GM12864 (cell line): ENCODE data around the gene C1QL2.

Experiments used
- DNase-seq: peaks from one replicate; pipeline ENCODE4 v3.0.0-alpha.2; 2011; ENCODE audit warnings: low read depth
- H3K4me3 ChIP-seq: 2 replicates; pipeline ENCODE4 v1.5.1; 2011; ENCODE audit warnings: mild to moderate bottlenecking, low read depth, low read length, control low read depth
- CTCF ChIP-seq: IDR thresholded peaks from 2 replicates; pipeline ENCODE4 v1.5.1; 2011; ENCODE audit warnings: low read depth, mild to moderate bottlenecking, moderate library complexity, low read length, control low read depth, inconsistent platforms; ENCODE audit errors: missing control alignments

C1QL2 gene

GRCh38 chr2:119117408-119117807 is 41.1 kb downstream of the C1QL2 start:
- DNase-seq = no peak
- no peak for TF ChIP-seq CTCF
- H3K4me3 ChIP-seq = no peak overlapping the region

GRCh38 chr2:119116411-119117295 is 41.9 kb downstream of the C1QL2 start:
- H3K4me3 ChIP-seq = no peak overlapping the region
- DNase-seq = no peak
- no peak for TF ChIP-seq CTCF

- DNase-seq = no peak
- no peak for TF ChIP-seq CTCF
- H3K4me3 ChIP-seq = no peak overlapping the region
These were observed 44.3 kb downstream of the C1QL2 start for GRCh38 chr2:119114266-119114665.

- H3K4me3 ChIP-seq = no peak overlapping the region
- TF ChIP-seq CTCF = no peak
- no peak for DNase-seq
These were observed 45.1 kb downstream of the C1QL2 start for GRCh38 chr2:119113489-119113770.

- no peak for TF ChIP-seq CTCF
- DNase-seq = no peak
- no peak overlapping the region for H3K4me3 ChIP-seq
These were observed 45.6 kb downstream of the C1QL2 start for GRCh38 chr2:119112770-119113488.

- no peak for DNase-seq
- H3K4me3 ChIP-seq = no peak overlapping the region
- no peak for TF ChIP-seq CTCF
These were observed 46.3 kb downstream of the C1QL2 start for GRCh38 chr2:119112230-119112629.
